Neuronal stem cell (in vitro differentiated cells): ENCODE measurements around the gene ITIH3.
A peak's percentile ranks its signal among the peaks of the same experiment; 100 is the strongest.

ENCODE experiments used
- DNase-seq: peaks from one replicate; pipeline ENCODE4 v3.0.0-alpha.2; 2013; ENCODE audit warnings: low spot score
- H2AFZ ChIP-seq: one replicate; pipeline ENCODE4 v1.6.1; 2013; ENCODE audit warnings: mild to moderate bottlenecking, low read length, inconsistent platforms
- H2AK5ac ChIP-seq: 2 replicates; pipeline ENCODE4 v1.6.1; 2013; ENCODE audit warnings: low read depth, mild to moderate bottlenecking, inconsistent platforms, low read length, moderate library complexity, mixed read lengths
- H2BK120ac ChIP-seq: 2 replicates; pipeline ENCODE4 v1.6.1; 2013; ENCODE audit warnings: low read depth, mild to moderate bottlenecking, inconsistent platforms, low read length, moderate library complexity, mixed read lengths
- H2BK12ac ChIP-seq: one replicate; pipeline ENCODE4 v1.6.1; 2013; ENCODE audit warnings: low read length, inconsistent platforms
- H2BK15ac ChIP-seq: 2 replicates; pipeline ENCODE4 v1.6.1; 2013; ENCODE audit warnings: mild to moderate bottlenecking, low read length, inconsistent platforms, mixed read lengths
- H2BK5ac ChIP-seq: one replicate; pipeline ENCODE4 v1.6.1; 2013; ENCODE audit warnings: inconsistent platforms, mild to moderate bottlenecking, low read length, moderate library complexity
- H3K14ac ChIP-seq: one replicate; pipeline ENCODE4 v1.6.1; 2013; ENCODE audit warnings: low read length, inconsistent platforms
- H3K18ac ChIP-seq: 2 replicates; pipeline ENCODE4 v1.6.1; 2013; ENCODE audit warnings: low read length, inconsistent platforms
- H3K23ac ChIP-seq: 2 replicates; pipeline ENCODE4 v1.6.1; 2013; ENCODE audit warnings: low read depth, mild to moderate bottlenecking, mixed read lengths, low read length, inconsistent platforms; ENCODE audit not compliant: poor library complexity
- H3K27ac ChIP-seq: replicated peaks from 3 replicates; pipeline ENCODE4 v1.5.1; 2013; ENCODE audit warnings: low read length, inconsistent platforms
- H3K27me3 ChIP-seq, 3 experiments: 2 replicates each; pipeline ENCODE4 v1.6.1; 2013; ENCODE audit warnings: low read length in 3 of 3, mild to moderate bottlenecking in 2 of 3, inconsistent platforms in 1 of 3, low read depth in 1 of 3, mixed read lengths in 1 of 3, moderate library complexity in 1 of 3; ENCODE audit not compliant: control insufficient read depth in 3 of 3, insufficient read depth in 3 of 3
- H3K36me3 ChIP-seq, 2 donors: replicated peaks in 1 of 2; 2 replicates each; pipeline ENCODE4 v1.6.1; 2013; ENCODE audit warnings: low read length in 2 of 2; ENCODE audit not compliant: control insufficient read depth in 2 of 2, insufficient read depth in 2 of 2
- H3K4ac ChIP-seq: 2 replicates; pipeline ENCODE4 v1.6.1; 2013; ENCODE audit warnings: inconsistent platforms, mild to moderate bottlenecking, low read length, moderate library complexity
- H3K4me1 ChIP-seq, 2 donors: 1 replicate in 1 of 2; 2 replicates in 1 of 2; pipeline ENCODE4 v1.6.1; 2013; ENCODE audit warnings: low read length in 2 of 2, low read depth in 1 of 2; ENCODE audit not compliant: control insufficient read depth in 2 of 2, insufficient read depth in 1 of 2
- H3K4me2 ChIP-seq: one replicate; pipeline ENCODE4 v1.6.1; 2013; ENCODE audit warnings: mild to moderate bottlenecking, low read length, inconsistent platforms; ENCODE audit not compliant: insufficient read depth, poor library complexity, severe bottlenecking
- H3K4me3 ChIP-seq, 2 donors: 2 replicates each; pipeline ENCODE4 v1.5.1; 2013; ENCODE audit warnings: low read length in 2 of 2, mild to moderate bottlenecking in 2 of 2, inconsistent platforms in 1 of 2, moderate library complexity in 1 of 2
- H3K79me1 ChIP-seq: one replicate; pipeline ENCODE4 v1.6.1; 2013; ENCODE audit warnings: low read depth, mild to moderate bottlenecking, inconsistent platforms, low read length, moderate library complexity
- H3K9ac ChIP-seq: one replicate; pipeline ENCODE4 v1.6.1; 2013; ENCODE audit warnings: mild to moderate bottlenecking, low read depth, low read length, inconsistent platforms; ENCODE audit not compliant: poor library complexity
- H3K9me3 ChIP-seq, 2 donors: replicated peaks in 1 of 2; 2 replicates each; pipeline versions ENCODE3 to v1.6.1; 2013; ENCODE audit warnings: low read length in 2 of 2, mild to moderate bottlenecking in 2 of 2, inconsistent platforms in 1 of 2, low read depth in 1 of 2, mixed read lengths in 1 of 2, moderate library complexity in 1 of 2; ENCODE audit not compliant: control insufficient read depth in 2 of 2, insufficient read depth in 1 of 2
- H4K8ac ChIP-seq: one replicate; pipeline ENCODE4 v1.6.1; 2013; ENCODE audit warnings: low read depth, mild to moderate bottlenecking, inconsistent platforms, low read length, moderate library complexity
- H4K91ac ChIP-seq: one replicate; pipeline ENCODE4 v1.6.1; 2013; ENCODE audit warnings: low read length, low read depth, mild to moderate bottlenecking, inconsistent platforms; ENCODE audit not compliant: poor library complexity
- WGBS, 2 donors: extraction: QIAGEN DNeasy Blood & Tissue Kit; methylation state at CpG; one replicate each; pipeline ENCODE4 v1.1.7; 2013; ENCODE audit warnings: missing lambda C conversion rate in 2 of 2, mixed read lengths in 1 of 2; ENCODE audit not compliant: insufficient read length in 2 of 2, insufficient replicate concordance in 1 of 2; ENCODE audit errors: extremely low coverage in 2 of 2; 5-methylcytosine and 5-hydroxymethylcytosine counted together

Gene ITIH3

GRCh38 chr3:52841211-52841980 is 46.8 kb downstream of the ITIH3 start:
- no CpG with 5 or more reads among the region's 12 CpGs for WGBS, 2 donors

GRCh38 chr3:52841981-52842340 is 47.4 kb downstream of the ITIH3 start:
- no peak overlapping the region for H2BK12ac ChIP-seq
- DNase-seq, result no peak
- no peak overlapping the region for H3K27ac ChIP-seq
- H4K91ac ChIP-seq, result no peak overlapping the region
- WGBS, 2 donors, result no CpG with 5 or more reads among the region's 12 CpGs
- no peak overlapping the region for H3K14ac ChIP-seq
- no peak overlapping the region for H2BK120ac ChIP-seq
- H3K18ac ChIP-seq, result no peak overlapping the region
- H3K36me3 ChIP-seq, result peaks cover 6 to 15% of the 10 kb centered on the region in 2 donors
- H2AFZ ChIP-seq, result no peak overlapping the region
- H2BK15ac ChIP-seq, result no peak overlapping the region
- H3K79me1 ChIP-seq, result no peaks in the 10 kb centered on the region
- H3K9ac ChIP-seq, result no peak overlapping the region
- H2AK5ac ChIP-seq, result no peak overlapping the region
- peaks cover 0 to 15% of the 10 kb centered on the region in 2 donors for H3K4me1 ChIP-seq
- no peak overlapping the region for H4K8ac ChIP-seq
- H3K23ac ChIP-seq, result no peak overlapping the region
- no peak overlapping the region for H3K4ac ChIP-seq
- no peaks in the 10 kb centered on the region for H3K9me3 ChIP-seq
- H3K4me3 ChIP-seq, result no peak overlapping the region
- H2BK5ac ChIP-seq, result no peak overlapping the region
- no peaks in the 10 kb centered on the region for H3K27me3 ChIP-seq
- no peak overlapping the region for H3K4me2 ChIP-seq

More at GRCh38 chr3:52841211-52841980, 46.8 kb downstream of the ITIH3 start:
- Histone ChIP-seq H3K4ac (no peak overlapping the region), H3K14ac (no peak overlapping the region), H3K4me1 (peaks cover 0 to 13% of the 10 kb centered on the region in 2 donors), H3K4me2 (no peak overlapping the region), H4K8ac (no peak overlapping the region), H2BK15ac (no peak overlapping the region), H2BK120ac (no peak overlapping the region), H2AK5ac (no peak overlapping the region), H3K9me3 (no peaks in the 10 kb centered on the region), H3K27me3 (no peaks in the 10 kb centered on the region), H4K91ac (no peak overlapping the region), H3K36me3 (peaks cover 6 to 14% of the 10 kb centered on the region in 2 donors), H3K18ac (peak overlapping the region; percentile 15), H2AFZ (no peak overlapping the region), H3K9ac (no peak overlapping the region), H3K4me3 (no peak overlapping the region), H2BK12ac (no peak overlapping the region), H3K23ac (no peak overlapping the region), H2BK5ac (no peak overlapping the region), H3K79me1 (no peaks in the 10 kb centered on the region), H3K27ac (no peak overlapping the region)
- DNase-seq, result no peak

- peak overlapping the region; percentile 35 for H3K9ac ChIP-seq
- H4K8ac ChIP-seq, result no peak overlapping the region
- no peak overlapping the region for H3K14ac ChIP-seq
- H2BK5ac ChIP-seq, result no peak overlapping the region
- H3K79me1 ChIP-seq, result no peaks in the 10 kb centered on the region
- H2BK120ac ChIP-seq, result no peak overlapping the region
- DNase-seq, result no peak
- WGBS, 2 donors, result no CpG with 5 or more reads among the region's 7 CpGs
- no peak overlapping the region for H2AK5ac ChIP-seq
- H3K4me2 ChIP-seq, result no peak overlapping the region
- H3K4me1 ChIP-seq, result peaks cover 0 to 15% of the 10 kb centered on the region in 2 donors
- no peak overlapping the region for H2BK15ac ChIP-seq
- H3K27ac ChIP-seq, result no peak overlapping the region
- H3K4ac ChIP-seq, result no peak overlapping the region
- peak overlapping the region; percentile 21 for H3K23ac ChIP-seq
- no peak overlapping the region for H3K4me3 ChIP-seq
- H4K91ac ChIP-seq, result no peak overlapping the region
- H3K27me3 ChIP-seq, result no peaks in the 10 kb centered on the region
- H3K36me3 ChIP-seq, result peaks cover 6 to 20% of the 10 kb centered on the region in 2 donors
- no peak overlapping the region for H2BK12ac ChIP-seq
- no peak overlapping the region for H3K18ac ChIP-seq
- no peaks in the 10 kb centered on the region for H3K9me3 ChIP-seq
- H2AFZ ChIP-seq, result no peak overlapping the region
These were observed 47.8 kb downstream of the ITIH3 start for GRCh38 chr3:52842424-52842823.

GRCh38 chr3:52843108-52843865 is 48.7 kb downstream of the ITIH3 start:
- no peaks in the 10 kb centered on the region for H3K27me3 ChIP-seq
- H3K4me3 ChIP-seq, result no peak overlapping the region
- no peaks in the 10 kb centered on the region for H3K79me1 ChIP-seq
- no peak overlapping the region for H2BK15ac ChIP-seq
- H2BK5ac ChIP-seq, result no peak overlapping the region
- H4K91ac ChIP-seq, result no peak overlapping the region
- H3K4me2 ChIP-seq, result no peak overlapping the region
- no peak overlapping the region for H3K4ac ChIP-seq
- no peak overlapping the region for H3K14ac ChIP-seq
- no peak overlapping the region for H2BK12ac ChIP-seq
- H3K23ac ChIP-seq, result no peak overlapping the region
- no CpG with 5 or more reads among the region's 20 CpGs for WGBS, 2 donors
- H3K4me1 ChIP-seq, result peaks cover 0 to 15% of the 10 kb centered on the region in 2 donors
- H3K9ac ChIP-seq, result no peak overlapping the region
- H4K8ac ChIP-seq, result no peak overlapping the region
- H2BK120ac ChIP-seq, result no peak overlapping the region
- H3K18ac ChIP-seq, result no peak overlapping the region
- no peak overlapping the region for H3K27ac ChIP-seq
- peaks cover 9 to 28% of the 10 kb centered on the region in 2 donors for H3K36me3 ChIP-seq
- H2AK5ac ChIP-seq, result no peak overlapping the region
- H3K9me3 ChIP-seq, result no peaks in the 10 kb centered on the region
- H2AFZ ChIP-seq, result no peak overlapping the region
- no peak for DNase-seq
